GM23248 (cell line): ENCODE data around the gene EVA1C.
"Not testable (repeated sequence)": the region's sequence is repeated elsewhere in the genome, so short reads cannot be mapped to it uniquely, and the experiment has no call there.

Source experiments
- EZH2 ChIP-seq: fragments of 200-600 bp; sonication (generic); IDR thresholded peaks from 2 replicates; pipeline ENCODE4 v1.6.1; 2018; ENCODE audit warnings: antibody characterized with exemption, mild to moderate bottlenecking; ENCODE audit not compliant: insufficient read depth, poor library complexity, severe bottlenecking
- EZH2phosphoT487 ChIP-seq: fragments of 200-600 bp; sonication (generic); IDR thresholded peaks from 2 replicates; pipeline ENCODE4 v1.6.1; 2018; ENCODE audit warnings: antibody characterized with exemption, moderate library complexity, mild to moderate bottlenecking, low read depth; ENCODE audit not compliant: insufficient read depth

GRCh38 chr21:32432982-32433660, 20.6 kb downstream of the EVA1C start:
- not testable (repeated sequence) for TF ChIP-seq EZH2, EZH2phosphoT487
